K562 (cell line): Measurements from ENCODE around the gene LTBP4. TPM values are rescaled to one million over a fixed set of nuclear protein-coding genes. Genes with fewer than 3 reads are reported as not detected.

Experiments
- CHD2 ChIP-seq: IDR thresholded peaks from 2 replicates; pipeline ENCODE4 v1.6.1; 2011; ENCODE audit warnings: low read depth, low read length
- ETV1 ChIP-seq: fragments of 450-650 bp; conservative IDR thresholded peaks from 2 replicates; pipeline ENCODE4 v1.6.1; 2016; ENCODE audit warnings: missing genetic modification characterization, control low read depth, low read depth, missing compliant biosample characterization
- MGA ChIP-seq: fragments of 450-650 bp; IDR thresholded peaks from 2 replicates; pipeline ENCODE4 v1.6.1; 2016; ENCODE audit warnings: mild to moderate bottlenecking, moderate library complexity
- MTF1 ChIP-seq: fragments of 250-450 bp; sonication (Bioruptor Pico); IDR thresholded peaks from 2 replicates; pipeline ENCODE4 v1.9.0; 2021; ENCODE audit warnings: moderate library complexity, mild to moderate bottlenecking, inconsistent platforms, borderline replicate concordance
- SMARCE1 ChIP-seq: fragments of 450-650 bp; IDR thresholded peaks from 2 replicates; pipeline ENCODE4 v1.7.1; 2016; ENCODE audit warnings: mild to moderate bottlenecking
- ZNF311 ChIP-seq: fragments of 250-450 bp; sonication (Bioruptor Pico); IDR thresholded peaks from 2 replicates; pipeline ENCODE4 v1.4.0; 2020; ENCODE audit warnings: mild to moderate bottlenecking, moderate library complexity
- ZNF57 ChIP-seq: fragments of 450-650 bp; formaldehyde crosslinking; IDR thresholded peaks from 2 replicates; pipeline ENCODE4 v1.4.0; 2020; ENCODE audit warnings: mild to moderate bottlenecking, moderate library complexity
- ZNF609 ChIP-seq: sonication (generic); formaldehyde crosslinking; IDR thresholded peaks from 2 replicates; pipeline ENCODE4 v1.8.1; 2023; ENCODE audit warnings: missing genetic modification reagents, mild to moderate bottlenecking, borderline replicate concordance
- ZNF830 ChIP-seq: fragments of 250-450 bp; sonication (Bioruptor Pico); IDR thresholded peaks from 2 replicates; pipeline ENCODE4 v1.5.0; 2021; ENCODE audit warnings: mild to moderate bottlenecking
- polyA plus RNA-seq, 8 experiments: library from polyadenylated mRNA; depleted of rRNA in 4 of 8; stranded (reverse) in 5 of 8; unstranded in 3 of 8; fragments of >200 nt; fragmentation: Nextera tagmentation in 2 of 8; fragmentation: Illumina TruSeq in 1 of 8; extraction: Ambion mirVana in 2 of 8; extraction: Trizol in 1 of 8; gene quantifications; 2 replicates each; pipeline versions ENCODE4 v1.2.1 to v1.2.3, GENCODE V29; 2011 to 2014; ENCODE audit warnings: inconsistent platforms in 1 of 8, missing spikeins in 1 of 8
- total RNA-seq, 7 experiments: library from RNA; depleted of rRNA in 6 of 7; stranded (reverse); fragments of >200 nt in 6 of 7; fragmentation: Illumina TruSeq in 2 of 7; extraction: Trizol in 2 of 7; gene quantifications; 2 replicates each; pipeline versions ENCODE4 v1.2.1 to v1.2.3, GENCODE V29; 2011 to 2021; ENCODE audit warnings: low replicate concordance in 1 of 7

LTBP4 gene
- total and polyA plus RNA-seq, 9 of the 15 experiments (the other 6 are each of a cell fraction or from before 2014, with no cell fraction given), result 0.35 to 160 (median 31.6) TPM

- TF ChIP-seq ZNF57 (CRISPR knock-in tag) (no peak), SMARCE1 (no peak), MGA (no peak), MTF1 (CRISPR knock-in tag) (no peak), ZNF311 (no peak), CHD2 (peak; percentile 36; the same call in 1 of the 2 replicates), ZNF830 (CRISPR knock-in tag) (no peak), ETV1 (peak; percentile 28; the same call in 1 of the 2 replicates), ZNF609 (no peak; the same call in 1 of the 2 replicates)
These were observed 8.6 kb downstream of the LTBP4 start (continued) for GRCh38 chr19:40609561-40610395.
